ENCODE measurements around the gene KCNAB1.

- TF ChIP-seq POLR2AphosphoS5 (IDR thresholded peaks at IDR 0.05; ENCODE audit: low read depth, low read length) (no peak), SIN3A (IDR thresholded peaks at IDR 0.05; ENCODE audit: borderline replicate concordance, insufficient read depth, low read length) (no peak), FOXP2 (optimal IDR thresholded peaks at IDR 0.05; ENCODE audit: borderline replicate concordance, extremely low read depth, extremely low read length, insufficient read depth) (no peak), TAF1 (IDR thresholded peaks at IDR 0.05; ENCODE audit: borderline replicate concordance, insufficient read depth, low read length) (no peak)
These were observed 263.2 kb downstream of the KCNAB1 start for GRCh38 chr3:156383441-156384025.

All from PFSK-1 (cell line).